ENCODE data around the gene IMP3. TPM values are rescaled to one million over a fixed set of nuclear protein-coding genes. Genes with fewer than 3 reads are reported as not detected.
"Not testable (repeated sequence)": the region's sequence is repeated elsewhere in the genome, so short reads cannot be mapped to it uniquely, and the experiment has no call there.

IMP3 gene
- total RNA-seq, 1 experiment from 2014 or later: 77.8 TPM

DNA sequence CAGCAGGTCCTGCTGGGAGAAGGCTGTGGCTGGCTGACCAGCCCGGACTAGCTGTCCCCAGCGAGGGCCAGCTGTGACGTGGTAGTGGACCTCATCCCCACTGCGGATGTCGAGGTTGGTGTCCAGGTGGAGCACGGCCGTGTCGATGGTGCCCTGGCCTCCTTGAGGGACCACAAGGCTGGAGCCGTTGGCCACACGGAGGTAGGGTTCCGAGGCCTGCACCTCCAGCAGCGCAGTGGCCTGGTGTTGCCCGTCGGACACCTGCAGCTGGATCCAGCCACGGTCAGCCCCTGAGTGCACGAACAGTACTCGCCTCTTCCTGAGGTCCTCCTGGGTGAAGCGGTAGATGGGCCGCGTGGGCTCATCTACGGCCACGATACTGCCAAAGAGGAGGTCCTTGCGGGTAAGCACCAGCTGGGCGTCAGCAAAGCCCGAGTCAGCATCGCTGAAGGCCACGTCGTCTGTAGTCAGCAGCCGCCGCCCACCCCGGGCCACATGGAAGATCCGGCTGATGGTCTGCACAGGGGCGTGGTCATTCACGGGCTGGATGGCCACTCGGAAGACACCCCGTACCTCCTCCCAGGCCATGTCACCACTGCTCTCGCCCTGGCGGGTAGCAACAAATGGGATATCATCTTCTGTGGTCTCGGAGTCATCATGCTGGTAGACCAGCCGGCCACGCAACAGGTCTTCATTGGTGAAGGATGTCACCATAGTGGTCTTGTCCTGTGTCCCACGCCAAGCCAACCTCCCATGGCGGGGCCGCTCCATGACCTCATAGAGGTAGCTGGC, 47.7 kb upstream of the IMP3 start:
- no peak for DNase-seq
- CTCF ChIA-PET: interaction anchor here (0.6 to 2.0 kb wide), 2 partner anchors 59 to 115 kb away, joined by 3 to 19 read pairs; no protein-coding TSS in a partner anchor
- Mint-ChIP-seq H3K4me3 (ENCODE audit: low read depth, unreplicated experiment) (no peak overlapping the region), H3K27me3 (ENCODE audit: unreplicated experiment) (peaks cover 22% of the 10 kb centered on the region), H3K27ac (ENCODE audit: unreplicated experiment) (no peak overlapping the region), H3K9me3 (ENCODE audit: low read depth, unreplicated experiment) (no peaks in the 10 kb centered on the region), H3K36me3 (ENCODE audit: insufficient read depth, unreplicated experiment) (no peaks in the 10 kb centered on the region), H3K4me1 (ENCODE audit: low read depth, unreplicated experiment) (no peaks in the 10 kb centered on the region)
- no TSS peak for BruUV-seq (replicated peaks)
- intact Hi-C loops (cut with micrococcal nuclease; ENCODE audit: unreplicated experiment): loop anchor here (2.0 kb wide), 1 partner anchor 33 kb away; no protein-coding TSS in a partner anchor
- TF ChIP-seq, protein P1, sequence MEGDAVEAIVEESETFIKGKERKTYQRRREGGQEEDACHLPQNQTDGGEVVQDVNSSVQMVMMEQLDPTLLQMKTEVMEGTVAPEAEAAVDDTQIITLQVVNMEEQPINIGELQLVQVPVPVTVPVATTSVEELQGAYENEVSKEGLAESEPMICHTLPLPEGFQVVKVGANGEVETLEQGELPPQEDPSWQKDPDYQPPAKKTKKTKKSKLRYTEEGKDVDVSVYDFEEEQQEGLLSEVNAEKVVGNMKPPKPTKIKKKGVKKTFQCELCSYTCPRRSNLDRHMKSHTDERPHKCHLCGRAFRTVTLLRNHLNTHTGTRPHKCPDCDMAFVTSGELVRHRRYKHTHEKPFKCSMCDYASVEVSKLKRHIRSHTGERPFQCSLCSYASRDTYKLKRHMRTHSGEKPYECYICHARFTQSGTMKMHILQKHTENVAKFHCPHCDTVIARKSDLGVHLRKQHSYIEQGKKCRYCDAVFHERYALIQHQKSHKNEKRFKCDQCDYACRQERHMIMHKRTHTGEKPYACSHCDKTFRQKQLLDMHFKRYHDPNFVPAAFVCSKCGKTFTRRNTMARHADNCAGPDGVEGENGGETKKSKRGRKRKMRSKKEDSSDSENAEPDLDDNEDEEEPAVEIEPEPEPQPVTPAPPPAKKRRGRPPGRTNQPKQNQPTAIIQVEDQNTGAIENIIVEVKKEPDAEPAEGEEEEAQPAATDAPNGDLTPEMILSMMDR (IDR thresholded peaks at IDR 0.05; ENCODE audit: unreplicated experiment): no peak

DNA sequence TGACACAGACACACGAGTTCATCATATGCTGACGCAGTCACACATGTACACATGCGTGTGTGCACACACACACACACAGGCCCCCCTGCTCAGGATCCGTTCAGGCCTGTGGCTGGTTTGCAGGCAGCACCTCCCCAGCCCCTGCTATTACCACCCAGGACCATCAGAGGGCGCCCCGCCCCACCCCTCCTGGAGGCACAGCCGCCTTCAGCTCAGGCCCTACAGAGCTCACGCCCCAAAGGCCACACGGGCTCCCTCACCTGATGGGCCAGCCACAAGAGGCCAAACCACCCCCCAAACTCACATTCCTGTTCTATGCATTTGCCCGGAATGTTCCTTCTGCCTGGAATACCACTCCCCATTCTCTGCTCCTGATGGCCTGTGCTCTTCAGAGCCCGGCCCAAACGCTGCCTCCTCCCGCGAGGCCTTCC, 46.2 kb upstream of the IMP3 start:
- not testable (repeated sequence) for H3K27me3 Mint-ChIP-seq (ENCODE audit: unreplicated experiment); BruUV-seq (replicated peaks); H3K4me1 Mint-ChIP-seq (ENCODE audit: low read depth, unreplicated experiment); H3K4me3 Mint-ChIP-seq (ENCODE audit: low read depth, unreplicated experiment); H3K27ac Mint-ChIP-seq (ENCODE audit: unreplicated experiment); H3K9me3 Mint-ChIP-seq (ENCODE audit: low read depth, unreplicated experiment); H3K36me3 Mint-ChIP-seq (ENCODE audit: insufficient read depth, unreplicated experiment)
- intact Hi-C loops (cut with micrococcal nuclease; ENCODE audit: unreplicated experiment): loop anchor here (2.0 kb wide), 1 partner anchor 35 kb away; no protein-coding TSS in a partner anchor
- CTCF ChIA-PET: interaction anchor here (0.6 to 2.1 kb wide), 11 partner anchors 27 to 318 kb away, joined by 3 to 19 read pairs (median 6); partner anchors contain the start of genes CSPG4, MAN2C1 and SNUPN
- TF ChIP-seq, protein P1 (IDR thresholded peaks at IDR 0.05; ENCODE audit: unreplicated experiment): peak; percentile 86
- peak; percentile 93 for DNase-seq

DNA sequence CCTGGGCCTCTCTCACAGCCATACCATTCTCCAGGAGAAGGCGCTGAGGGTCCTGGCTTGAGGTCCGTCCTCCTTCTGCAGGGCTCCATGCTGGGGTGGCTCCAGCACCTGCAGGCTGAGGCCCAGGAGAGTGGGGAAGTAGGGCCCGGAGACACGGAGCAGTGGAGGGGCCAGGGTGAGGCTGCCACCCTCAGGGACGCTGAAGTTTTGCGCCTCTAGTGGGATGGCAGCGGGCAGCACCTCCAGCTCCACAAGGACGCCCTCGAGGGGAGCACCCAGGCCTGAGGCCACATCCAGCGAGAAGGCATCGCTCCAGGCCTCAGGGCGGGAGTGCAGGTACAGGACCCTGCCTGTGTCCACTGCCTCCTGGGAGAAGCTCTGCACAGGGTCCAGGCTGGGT, 45.2 kb upstream of the IMP3 start:
- no peaks in the 10 kb centered on the region for H3K9me3 Mint-ChIP-seq (ENCODE audit: low read depth, unreplicated experiment)
- CTCF ChIA-PET: interaction anchor here (0.6 to 2.1 kb wide), 3 partner anchors 47 to 355 kb away, joined by 4 to 12 read pairs (median 5); partner anchors contain the start of gene MAN2C1
- DNase-seq: no peak
- peaks cover 5% of the 10 kb centered on the region for H3K36me3 Mint-ChIP-seq (ENCODE audit: insufficient read depth, unreplicated experiment)
- no peak overlapping the region for H3K4me3 Mint-ChIP-seq (ENCODE audit: low read depth, unreplicated experiment)
- no peak overlapping the region for H3K27ac Mint-ChIP-seq (ENCODE audit: unreplicated experiment)
- BruUV-seq (replicated peaks): no TSS peak
- no peaks in the 10 kb centered on the region for H3K27me3 Mint-ChIP-seq (ENCODE audit: unreplicated experiment)
- intact Hi-C loops (cut with micrococcal nuclease; ENCODE audit: unreplicated experiment): no loop called here
- TF ChIP-seq, protein P1 (IDR thresholded peaks at IDR 0.05; ENCODE audit: unreplicated experiment): no peak
- H3K4me1 Mint-ChIP-seq (ENCODE audit: low read depth, unreplicated experiment): no peaks in the 10 kb centered on the region

DNA sequence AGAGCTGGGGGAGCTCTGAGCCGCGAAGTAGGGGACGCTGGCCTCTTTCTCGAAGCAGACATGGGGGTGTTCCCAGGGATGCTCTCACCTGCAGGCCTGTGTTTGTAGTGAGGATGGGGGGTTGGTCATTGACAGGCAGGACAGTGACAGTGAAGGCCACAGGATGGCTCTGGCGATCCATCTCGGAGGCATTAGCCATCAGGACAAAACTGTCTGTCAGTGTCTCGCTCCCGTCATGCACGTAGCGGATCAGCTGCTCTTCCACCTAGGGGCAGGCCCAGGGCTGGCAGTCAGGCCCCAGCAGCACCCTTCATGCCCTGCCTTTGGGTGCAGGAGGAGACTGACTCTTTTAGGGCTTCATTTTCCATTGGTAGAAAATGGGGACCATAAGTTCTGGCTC, 44.6 kb upstream of the IMP3 start:
- DNase-seq: no peak
- no TSS peak for BruUV-seq (replicated peaks)
- H3K36me3 Mint-ChIP-seq (ENCODE audit: insufficient read depth, unreplicated experiment): peaks cover 5% of the 10 kb centered on the region
- H3K27ac Mint-ChIP-seq (ENCODE audit: unreplicated experiment): no peak overlapping the region
- TF ChIP-seq, protein P1 (IDR thresholded peaks at IDR 0.05; ENCODE audit: unreplicated experiment): no peak
- no peak overlapping the region for H3K4me3 Mint-ChIP-seq (ENCODE audit: low read depth, unreplicated experiment)
- no peaks in the 10 kb centered on the region for H3K4me1 Mint-ChIP-seq (ENCODE audit: low read depth, unreplicated experiment)
- no peaks in the 10 kb centered on the region for H3K9me3 Mint-ChIP-seq (ENCODE audit: low read depth, unreplicated experiment)
- intact Hi-C loops (cut with micrococcal nuclease; ENCODE audit: unreplicated experiment): loop anchor here (5.0 kb wide), 1 partner anchor 47 kb away; no protein-coding TSS in a partner anchor
- no peaks in the 10 kb centered on the region for H3K27me3 Mint-ChIP-seq (ENCODE audit: unreplicated experiment)
- CTCF ChIA-PET: interaction anchor here (0.6 to 1.9 kb wide), 3 partner anchors 46 to 317 kb away, joined by 3 to 12 read pairs (median 6); partner anchors contain the start of gene MAN2C1

All from Calu3 (cell line).